ENCODE measurements around the gene ZMYM1.
"Not testable (repeated sequence)": the region's sequence is repeated elsewhere in the genome, so short reads cannot be mapped to it uniquely, and the experiment has no call there.

DNA sequence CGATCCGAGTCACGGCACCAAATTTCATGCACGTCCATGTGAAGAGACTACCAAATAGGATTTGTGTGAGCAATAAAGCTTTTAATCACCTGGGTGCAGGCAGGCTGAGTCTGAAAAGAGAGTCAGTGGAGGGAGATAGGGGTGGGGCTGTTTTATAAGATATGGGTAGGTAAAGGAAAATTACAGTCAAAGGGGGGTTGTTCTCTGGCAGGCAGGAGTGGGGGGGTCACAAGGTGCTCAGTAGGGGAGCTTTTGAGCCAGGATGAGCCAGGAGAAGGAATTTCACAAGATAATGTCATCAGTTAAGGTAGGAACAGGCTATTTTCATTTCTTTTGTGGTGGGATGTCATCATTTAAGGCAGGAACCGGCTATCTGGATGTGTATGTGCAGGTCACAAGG is 58.4 kb downstream of the ZMYM1 start:
- not testable (repeated sequence) for TF ChIP-seq POLR2AphosphoS5, CTCF, EP300 (IDR thresholded peaks at IDR 0.05)

All from upper lobe of left lung (tissue), 4 donors.